Skin epidermis (tissue), 12 donors: ENCODE data around the gene DAAM2.

Experiments
- H3K27ac ChIP-seq, 21 experiments: fragments of 200-600 bp; sonication (generic) in 11 of 21; one replicate each; pipeline ENCODE4 v1.5.0; 2020; ENCODE audit warnings: mild to moderate bottlenecking in 3 of 21, inconsistent platforms in 2 of 21, moderate library complexity in 2 of 21
- H3K4me3 ChIP-seq, 7 experiments: fragments of 200-600 bp; sonication (generic) in 2 of 7; one replicate each; pipeline ENCODE4 v1.5.0; 2020; ENCODE audit warnings: inconsistent platforms in 2 of 7, mild to moderate bottlenecking in 2 of 7, moderate library complexity in 1 of 7

The DAAM2 gene

DNA sequence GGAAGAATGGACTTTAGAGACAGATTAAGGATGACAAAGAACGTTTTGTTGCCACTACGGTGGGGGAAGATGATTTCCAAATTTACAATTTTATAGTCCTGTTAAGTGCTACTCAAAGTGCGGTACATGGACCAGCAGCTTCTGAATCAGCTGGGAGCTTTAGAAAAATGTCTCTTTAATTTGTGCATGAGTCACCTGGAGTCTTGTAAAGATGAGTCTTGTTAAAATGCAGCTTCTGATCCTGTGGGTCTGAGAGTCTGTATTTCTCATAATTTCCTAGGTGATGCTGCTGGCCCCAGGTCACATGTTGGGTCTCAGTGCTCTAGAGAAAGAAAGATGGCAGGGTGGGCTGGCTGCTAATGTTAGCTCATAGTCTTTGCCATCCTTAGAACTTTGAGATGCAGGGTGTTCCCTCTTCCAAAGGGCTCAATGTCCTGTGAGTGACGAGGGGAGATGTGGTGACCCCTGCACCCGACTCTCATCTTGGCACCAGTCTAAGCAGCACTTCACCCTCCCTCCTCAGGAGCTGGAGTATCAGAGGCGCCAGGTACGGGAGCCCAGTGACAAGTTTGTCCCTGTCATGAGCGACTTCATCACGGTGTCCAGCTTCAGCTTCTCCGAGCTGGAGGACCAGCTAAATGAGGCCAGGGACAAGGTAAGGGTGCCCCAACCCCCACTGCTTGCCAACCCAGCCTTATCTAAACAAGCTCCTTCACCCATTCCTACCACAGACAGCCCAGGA lies 107.5 kb downstream of the DAAM2 start:
- no peak overlapping the region for H3K27ac ChIP-seq
- H3K4me3 ChIP-seq = no peak overlapping the region

DNA sequence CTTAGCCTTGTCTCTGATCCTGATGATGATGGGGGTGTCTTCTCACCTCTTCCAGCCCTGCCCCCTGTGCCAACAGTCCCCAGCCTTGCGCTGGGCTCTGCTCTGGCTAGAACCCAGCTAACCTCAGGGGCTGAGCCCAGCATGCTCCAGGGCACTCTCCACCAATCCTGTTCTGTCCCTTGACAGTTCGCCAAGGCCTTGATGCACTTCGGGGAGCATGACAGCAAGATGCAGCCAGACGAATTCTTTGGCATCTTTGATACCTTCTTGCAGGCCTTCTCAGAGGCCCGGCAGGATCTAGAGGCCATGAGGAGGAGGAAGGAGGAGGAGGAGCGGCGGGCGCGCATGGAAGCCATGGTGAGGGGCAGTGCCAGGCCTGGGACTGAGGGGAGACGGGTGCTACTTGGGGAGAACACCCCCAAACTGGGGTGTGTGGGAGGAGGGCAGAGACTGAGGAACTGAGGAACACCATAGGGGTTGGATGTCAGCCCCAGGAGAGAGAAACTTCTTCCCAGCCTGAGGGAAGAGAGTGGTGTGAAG lies 109.0 kb downstream of the DAAM2 start:
- H3K4me3 ChIP-seq = no peak overlapping the region
- H3K27ac ChIP-seq = peak overlapping the region in 1 of 21 experiments; percentile 8

DNA sequence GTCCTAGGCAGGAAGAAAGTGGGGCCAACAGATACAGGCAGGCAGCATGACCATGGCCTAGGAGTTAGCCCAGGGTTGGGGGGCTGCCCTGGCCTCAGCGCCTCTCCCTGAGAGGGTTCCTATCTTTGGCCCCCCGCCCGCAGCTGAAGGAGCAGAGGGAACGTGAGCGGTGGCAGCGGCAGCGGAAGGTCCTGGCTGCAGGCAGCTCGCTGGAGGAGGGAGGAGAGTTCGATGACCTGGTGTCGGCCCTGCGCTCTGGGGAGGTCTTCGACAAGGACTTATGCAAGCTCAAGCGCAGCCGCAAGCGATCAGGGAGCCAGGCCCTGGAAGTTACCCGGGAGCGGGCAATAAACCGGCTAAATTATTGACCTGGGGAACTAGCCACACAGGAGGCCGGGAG lies 109.5 kb downstream of the DAAM2 start:
- H3K27ac ChIP-seq = no peak overlapping the region
- H3K4me3 ChIP-seq = no peak overlapping the region

DNA sequence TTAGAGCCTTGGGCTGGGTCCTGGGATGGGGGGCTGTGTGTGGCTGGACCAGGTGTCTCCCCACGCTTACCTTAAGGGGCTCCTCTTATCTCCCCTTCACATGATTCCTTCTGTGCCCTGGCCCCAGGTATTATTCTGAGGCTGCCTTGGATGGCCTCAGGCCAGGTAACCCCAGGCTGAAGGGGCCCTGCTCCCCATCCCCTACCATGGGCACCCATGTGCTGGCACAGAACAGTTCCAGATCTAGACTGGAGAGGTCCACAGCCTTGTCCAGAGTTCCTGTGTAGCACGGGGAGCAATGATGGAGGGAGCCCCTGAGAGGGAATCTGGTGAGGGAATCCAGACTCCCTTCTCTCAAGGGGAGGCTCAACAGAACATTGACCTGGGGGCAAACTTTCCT lies 110.0 kb downstream of the DAAM2 start:
- Histone ChIP-seq H3K4me3 (no peak overlapping the region), H3K27ac (no peak overlapping the region)

DNA sequence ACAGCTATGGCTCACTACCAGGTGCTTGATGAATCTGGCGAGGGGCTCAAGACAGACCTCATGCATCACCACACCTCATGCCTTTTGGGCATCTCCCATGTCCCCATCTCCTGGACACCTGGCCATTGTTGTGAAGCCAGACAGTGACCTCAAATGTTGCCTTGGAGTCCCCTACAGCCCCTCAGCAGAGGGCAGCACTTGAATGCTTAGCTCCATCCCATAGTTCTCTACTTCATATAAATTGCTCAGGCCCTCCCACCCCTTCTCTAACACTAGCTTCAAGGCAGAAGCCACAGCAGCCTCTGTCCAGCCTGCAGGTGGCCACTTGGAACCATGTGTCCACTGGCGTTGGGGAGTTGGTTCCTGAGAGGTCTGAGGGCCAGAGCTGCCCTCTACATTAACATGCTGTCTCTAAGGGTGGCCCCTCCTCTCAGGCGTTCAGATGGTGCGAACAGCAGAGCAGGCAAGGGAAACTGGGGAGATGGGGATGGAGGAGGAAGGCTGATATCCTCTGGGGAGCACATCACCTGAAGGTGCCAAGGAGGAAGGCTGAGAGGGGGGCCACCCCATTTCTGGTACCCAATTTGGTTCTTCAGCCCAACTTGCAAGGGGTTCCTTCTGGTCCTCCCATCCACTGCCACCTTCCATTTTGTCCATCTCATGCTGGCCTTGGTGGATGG lies 110.8 kb downstream of the DAAM2 start:
- H3K27ac ChIP-seq = no peak overlapping the region
- H3K4me3 ChIP-seq = no peak overlapping the region

DNA sequence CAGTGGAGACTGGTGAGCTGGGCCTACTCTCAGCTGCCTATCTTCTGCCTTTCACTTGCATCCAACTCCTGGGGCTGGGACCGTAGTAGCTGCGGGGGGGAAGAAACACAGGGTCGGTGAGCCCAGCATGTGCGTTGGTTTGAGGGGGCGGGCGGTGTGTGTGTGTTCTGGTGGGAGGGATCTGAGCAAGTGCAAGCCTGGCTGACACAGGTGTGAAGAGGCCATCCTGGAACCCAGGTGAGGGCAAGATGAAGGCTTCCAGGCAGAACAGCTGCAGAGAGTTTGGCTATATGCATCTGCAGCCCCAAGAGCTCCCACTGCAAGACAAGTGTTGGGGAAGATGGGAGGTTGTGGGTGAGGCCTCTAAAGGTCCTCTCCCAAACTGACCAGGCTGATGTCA lies 111.5 kb downstream of the DAAM2 start:
- H3K27ac ChIP-seq = no peak overlapping the region
- H3K4me3 ChIP-seq = no peak overlapping the region

DNA sequence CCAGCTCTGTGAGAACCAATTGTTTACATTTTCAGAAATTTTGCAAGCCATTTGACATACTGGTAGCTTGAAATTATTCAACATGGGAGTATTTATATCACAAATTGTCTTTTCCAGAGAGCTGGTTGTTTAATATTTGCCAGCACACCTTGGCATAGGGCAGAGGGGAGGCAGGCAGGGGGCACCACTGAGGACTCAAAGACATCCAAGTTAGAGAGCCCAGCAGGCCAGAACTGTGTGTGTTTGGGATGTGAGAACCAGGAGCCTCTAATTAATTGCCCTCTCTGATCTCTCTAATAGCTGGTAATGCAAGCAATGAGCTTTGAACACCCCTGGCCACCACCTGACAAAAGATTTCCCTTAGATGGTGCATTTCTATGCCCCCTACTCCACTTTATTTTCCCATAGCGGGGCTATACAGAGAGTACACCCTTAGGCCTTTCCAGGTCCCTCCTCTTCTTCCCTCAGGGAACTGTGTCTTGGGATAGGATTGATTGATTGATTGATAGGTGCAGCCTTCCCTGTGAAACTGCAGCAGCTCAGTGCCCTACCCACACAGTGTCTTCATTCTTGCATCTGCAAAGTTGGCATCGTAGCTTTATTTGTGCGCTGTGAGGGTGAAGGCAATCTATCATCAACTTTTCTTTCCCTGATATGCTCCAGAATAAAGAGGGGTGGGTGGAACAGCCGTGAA lies 112.9 kb downstream of the DAAM2 start:
- H3K27ac ChIP-seq = no peak overlapping the region

DNA sequence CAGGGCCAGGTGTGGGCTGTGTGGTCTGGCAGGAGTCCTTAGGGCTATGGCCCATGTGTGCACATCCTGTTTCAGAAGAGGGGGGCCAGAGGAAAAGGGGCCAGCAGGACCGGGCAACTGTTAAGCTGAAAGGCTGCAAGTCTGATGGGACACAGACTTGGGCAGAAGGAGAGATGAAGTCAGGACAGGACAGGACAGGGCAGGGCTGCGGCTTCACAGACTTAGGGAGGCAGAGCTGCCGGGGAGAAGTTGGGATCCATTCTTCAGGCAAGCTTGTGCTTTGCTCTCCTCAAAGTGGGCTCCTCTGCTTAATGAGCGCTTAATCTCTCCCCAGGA lies 113.4 kb downstream of the DAAM2 start:
- no peak overlapping the region for H3K4me3 ChIP-seq
- H3K27ac ChIP-seq = no peak overlapping the region

More for the DNA sequence above, 112.9 kb downstream of the DAAM2 start:
- no peak overlapping the region for H3K4me3 ChIP-seq

DNA sequence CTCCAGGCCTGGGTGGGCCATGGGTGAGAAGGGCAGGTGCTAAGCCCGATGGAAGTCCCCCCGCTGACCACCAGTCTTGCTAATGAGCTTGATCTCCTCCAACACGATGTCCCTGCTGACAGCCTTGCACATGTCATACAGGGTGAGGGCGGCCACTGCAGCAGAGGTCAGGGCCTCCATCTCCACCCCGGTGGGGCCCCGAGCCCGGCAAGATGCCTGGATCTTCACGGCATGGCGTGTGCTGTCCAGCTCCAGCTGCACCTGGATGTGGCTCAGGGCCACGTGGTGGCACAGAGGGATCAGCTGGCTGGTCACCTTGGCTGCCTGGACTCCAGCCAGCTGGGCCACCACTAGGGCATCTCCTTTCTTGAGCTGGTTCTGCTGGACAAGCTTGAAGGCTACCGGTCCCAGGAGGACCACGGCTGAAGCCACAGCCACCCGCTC lies 114.2 kb downstream of the DAAM2 start:
- no peak overlapping the region for H3K27ac ChIP-seq
- no peak overlapping the region for H3K4me3 ChIP-seq

DNA sequence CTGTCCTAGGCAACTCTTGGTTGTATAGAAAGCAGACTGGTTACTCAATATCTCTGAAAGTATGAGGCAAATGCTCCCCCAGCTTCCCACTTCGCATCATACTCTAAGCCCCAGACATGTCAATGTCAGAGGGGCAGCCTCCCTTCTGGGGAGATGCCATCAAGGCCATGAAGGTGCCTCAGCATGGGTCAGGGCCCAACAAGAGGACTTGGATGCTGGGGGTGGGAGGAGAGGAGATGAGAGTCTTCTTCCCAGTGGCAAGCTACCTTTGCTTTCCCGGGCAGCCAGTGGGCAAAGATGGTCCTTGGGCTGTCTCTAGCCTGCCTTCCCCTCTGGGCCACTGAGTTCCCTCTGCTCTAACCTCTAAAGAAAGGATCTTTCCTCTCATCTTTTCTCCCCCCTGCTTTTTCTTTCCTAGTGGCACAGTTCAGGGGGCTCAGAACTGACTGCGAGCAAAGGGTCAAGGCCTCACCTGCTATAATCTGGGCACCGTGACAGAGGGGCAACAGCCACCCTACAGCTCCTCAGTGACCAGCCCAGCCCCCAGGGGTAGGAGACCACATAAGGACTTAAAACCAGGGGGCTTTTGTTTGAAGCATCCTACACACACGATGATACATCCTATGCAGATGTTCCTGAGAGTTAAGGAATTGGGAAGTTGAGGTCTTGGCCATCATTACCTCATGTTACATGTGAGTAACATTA lies 115.8 kb downstream of the DAAM2 start:
- Histone ChIP-seq H3K27ac (no peak overlapping the region), H3K4me3 (no peak overlapping the region)

DNA sequence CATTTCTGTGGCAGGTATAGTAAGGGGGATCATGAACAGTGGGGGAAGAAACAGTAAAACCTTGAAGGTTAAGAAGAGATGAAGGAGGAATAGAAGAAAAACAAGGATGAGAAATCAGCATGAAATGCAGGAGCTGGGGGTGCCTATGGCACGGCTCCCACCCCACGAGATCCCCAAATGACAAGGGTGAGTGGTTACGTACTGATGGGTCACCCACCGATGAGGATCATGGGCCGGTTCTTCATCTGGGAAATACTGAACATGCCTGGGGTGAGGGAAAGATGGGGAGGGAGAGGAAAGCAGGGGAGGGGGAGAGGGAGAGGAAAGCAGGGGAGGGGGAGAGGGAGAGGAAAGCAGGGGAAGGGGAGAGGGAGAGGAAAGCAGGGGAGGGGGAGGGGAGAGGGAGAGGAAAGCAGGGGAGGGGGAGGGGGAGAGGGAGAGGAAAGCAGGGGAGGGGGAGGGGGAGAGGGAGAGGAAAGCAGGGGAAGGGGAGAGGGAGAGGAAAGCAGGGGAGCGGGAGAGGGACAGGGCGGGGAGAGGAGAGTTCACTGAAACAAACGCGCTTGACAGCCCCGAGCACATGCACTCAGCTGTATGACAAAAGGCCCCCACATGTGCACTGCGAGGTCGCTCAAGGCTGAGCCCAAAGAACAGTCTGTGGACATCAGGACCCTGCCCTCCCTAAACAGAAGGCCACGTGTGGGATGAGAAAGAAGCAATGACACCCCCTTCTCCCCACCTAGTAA lies 116.8 kb downstream of the DAAM2 start:
- Histone ChIP-seq H3K4me3 (no peak overlapping the region), H3K27ac (no peak overlapping the region)

DNA sequence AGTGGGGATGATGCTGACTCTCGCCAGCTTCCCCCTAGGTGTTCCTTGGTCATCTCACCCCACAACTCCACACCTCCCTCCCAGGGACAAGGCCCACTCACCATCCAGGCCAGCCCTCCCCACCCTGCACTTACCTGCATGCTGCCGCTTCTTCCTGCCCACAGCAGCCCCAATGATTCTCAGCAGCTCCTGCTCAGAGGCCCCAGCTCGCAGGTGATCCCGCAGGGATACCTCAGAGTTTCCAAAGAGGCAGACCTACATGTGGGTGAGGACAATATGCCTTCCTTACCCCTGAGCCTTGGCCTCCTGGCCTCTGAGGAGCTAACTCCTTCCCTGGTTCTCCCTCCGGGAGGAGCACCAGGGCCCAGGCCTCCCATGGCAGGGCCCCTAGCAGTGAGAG lies 117.5 kb downstream of the DAAM2 start:
- H3K27ac ChIP-seq = no peak overlapping the region

DNA sequence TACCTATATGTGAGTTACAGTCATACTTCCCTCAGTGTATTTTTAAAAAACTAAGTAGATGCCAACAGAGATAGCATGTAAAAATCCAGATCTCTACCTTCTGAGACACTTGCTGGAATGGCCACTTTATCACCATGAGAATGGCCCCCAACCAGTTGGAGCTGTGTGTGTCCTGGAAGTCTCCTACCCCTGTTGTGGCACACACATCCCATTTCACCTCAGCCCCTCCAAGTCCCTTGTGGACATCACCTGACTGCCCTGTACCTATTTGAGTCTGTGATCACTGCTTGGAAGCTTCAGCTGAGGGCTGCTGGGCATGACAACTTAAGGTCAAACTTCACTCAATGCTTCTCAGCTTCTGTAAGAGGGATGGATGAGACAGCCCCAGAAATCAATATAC lies 118.0 kb downstream of the DAAM2 start:
- no peak overlapping the region for H3K27ac ChIP-seq
- H3K4me3 ChIP-seq = no peak overlapping the region

More for the DNA sequence above, 117.5 kb downstream of the DAAM2 start:
- no peak overlapping the region for H3K4me3 ChIP-seq

DNA sequence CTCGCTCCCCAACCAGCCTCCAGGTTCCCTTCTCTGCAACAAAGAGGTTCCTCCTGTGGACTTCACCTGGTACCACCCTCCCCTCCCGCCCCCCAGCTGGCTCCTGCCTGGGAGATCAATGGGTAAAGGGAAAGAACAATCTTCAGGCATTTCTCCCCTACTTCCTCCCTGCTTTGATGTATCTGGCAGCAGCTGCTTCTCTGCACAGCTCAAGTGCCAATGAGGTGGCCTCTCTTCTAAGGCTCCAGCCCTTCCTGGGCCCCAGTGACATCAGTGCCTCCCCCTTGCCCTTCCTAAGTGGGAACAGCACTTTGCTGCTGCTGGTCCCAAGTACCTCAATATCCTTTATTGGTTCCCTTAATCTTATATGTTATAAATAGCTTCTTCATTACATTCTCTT lies 118.6 kb downstream of the DAAM2 start:
- Histone ChIP-seq H3K27ac (no peak overlapping the region), H3K4me3 (no peak overlapping the region)

DNA sequence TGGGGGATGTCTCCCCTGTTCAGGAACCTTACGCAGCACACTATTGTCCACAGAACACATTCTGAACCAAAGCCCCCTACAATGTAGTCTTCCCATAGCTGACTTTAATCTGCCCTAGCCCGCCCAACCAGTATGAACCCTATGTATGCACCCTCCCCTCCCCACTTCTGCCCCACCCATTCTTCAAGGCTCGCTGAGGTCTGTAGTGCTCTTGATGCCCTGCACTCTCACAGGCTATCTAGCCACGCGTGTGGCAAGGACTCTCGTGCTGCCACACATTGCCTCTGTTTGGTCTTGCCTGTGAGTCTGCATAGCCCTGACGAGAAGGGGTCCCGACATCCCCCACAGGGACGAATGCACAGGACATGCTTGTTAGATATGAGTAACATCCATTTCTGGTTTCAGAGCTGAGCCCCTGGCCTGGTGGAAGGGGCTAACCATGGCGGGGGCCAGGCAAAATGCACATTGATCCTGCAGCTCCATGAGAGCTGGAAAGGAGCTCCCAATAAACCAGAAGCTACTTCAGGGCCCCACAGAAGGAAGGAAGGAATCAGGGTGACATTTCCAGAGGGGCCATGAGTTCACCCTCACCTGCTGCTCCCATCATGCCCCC lies 119.4 kb downstream of the DAAM2 start:
- Histone ChIP-seq H3K27ac (no peak overlapping the region), H3K4me3 (no peak overlapping the region)

DNA sequence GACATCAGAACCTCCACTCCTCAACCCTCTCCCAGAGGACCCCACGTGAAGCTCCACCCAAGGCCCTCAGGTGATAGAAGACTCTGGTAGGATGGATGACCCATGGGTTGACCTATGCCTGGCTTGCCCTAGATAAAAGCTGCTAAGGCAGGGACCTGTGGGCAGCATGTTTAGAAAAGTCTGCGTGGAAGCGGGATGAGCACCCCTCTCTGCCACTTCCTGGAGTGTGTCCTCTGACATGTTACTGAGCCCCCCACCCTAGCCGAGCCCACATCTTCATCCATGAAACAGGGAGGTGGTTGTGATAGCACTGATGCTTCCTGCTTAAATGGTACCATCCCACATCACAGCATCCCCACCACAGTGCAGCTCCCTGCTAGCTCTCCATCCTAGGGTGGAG lies 120.3 kb downstream of the DAAM2 start:
- Histone ChIP-seq H3K4me3 (no peak overlapping the region), H3K27ac (no peak overlapping the region)

DNA sequence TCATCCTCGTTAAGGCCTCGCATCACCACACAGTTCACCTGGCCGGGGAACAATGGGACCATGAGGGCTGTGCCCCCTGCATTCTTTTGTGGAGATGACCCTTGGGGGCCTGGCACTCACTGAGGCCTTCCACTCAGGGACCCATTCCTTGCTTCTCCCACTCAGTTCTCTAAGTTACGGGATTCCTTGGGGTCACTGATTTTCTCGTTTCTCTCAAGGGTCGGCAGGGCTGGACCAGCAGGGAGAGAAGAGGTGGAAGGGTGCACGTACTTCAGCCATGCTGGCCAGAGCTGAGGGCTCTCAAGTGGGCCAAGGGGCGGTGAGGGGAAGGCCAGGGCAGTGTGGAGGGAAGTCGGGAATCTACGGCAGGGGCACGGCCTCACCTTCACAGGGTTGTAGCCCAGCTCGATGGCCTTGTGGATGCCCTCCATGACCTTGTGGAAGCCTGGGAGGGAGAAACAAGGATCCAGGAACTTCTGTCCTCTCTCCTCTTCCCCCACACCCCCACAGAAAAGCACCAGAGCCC lies 121.3 kb downstream of the DAAM2 start:
- Histone ChIP-seq H3K4me3 (no peak overlapping the region), H3K27ac (no peak overlapping the region)

DNA sequence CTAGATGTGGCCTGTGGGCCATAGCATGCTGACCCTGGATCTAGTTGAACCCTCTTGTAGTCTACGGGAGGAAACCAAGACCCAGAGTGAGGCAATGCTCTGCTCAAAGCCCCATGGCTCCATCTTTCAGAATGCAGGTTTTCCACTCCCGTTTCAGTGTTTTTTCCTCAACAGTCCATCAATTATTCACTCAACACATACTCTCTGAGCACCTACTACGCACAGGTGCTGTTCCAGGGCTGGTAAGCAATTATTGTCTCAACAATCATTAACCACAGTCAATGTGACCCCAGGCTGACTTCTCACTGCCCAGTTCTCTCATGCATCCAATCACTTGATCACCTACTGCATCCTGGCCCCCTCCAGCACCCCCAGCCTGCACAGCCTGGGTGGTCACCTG lies 122.1 kb downstream of the DAAM2 start:
- Histone ChIP-seq H3K4me3 (no peak overlapping the region), H3K27ac (no peak overlapping the region)

DNA sequence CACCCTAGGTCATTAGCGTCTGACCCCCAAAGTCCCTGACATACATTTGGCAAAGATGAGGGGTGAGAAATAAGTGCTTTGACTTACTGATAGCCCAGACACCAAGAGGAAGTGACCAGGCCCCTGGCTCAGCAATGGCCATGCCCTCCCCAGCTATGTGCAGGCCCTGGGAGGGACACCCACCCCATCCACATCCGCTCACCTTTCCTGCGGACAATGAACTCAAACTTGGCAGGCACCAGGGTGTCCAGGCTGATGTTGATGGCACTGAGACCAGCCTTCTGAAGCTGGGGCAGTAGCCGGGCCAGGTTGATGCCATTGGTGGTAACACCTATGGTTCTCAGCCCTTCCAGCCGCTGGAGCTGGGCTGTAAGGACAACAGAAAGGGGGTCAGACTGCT lies 123.7 kb downstream of the DAAM2 start:
- Histone ChIP-seq H3K4me3 (no peak overlapping the region), H3K27ac (no peak overlapping the region)
